PFSK-1 (cell line): ENCODE results near the gene RAB4A.

Source experiments
- FOXP2 ChIP-seq: optimal IDR thresholded peaks from 2 replicates; pipeline ENCODE3; 2011; ENCODE audit warnings: borderline replicate concordance, control low read depth, inconsistent platforms; ENCODE audit not compliant: insufficient read depth; ENCODE audit errors: extremely low read length, extremely low read depth
- POLR2AphosphoS5 ChIP-seq: IDR thresholded peaks from 2 replicates; pipeline ENCODE4 v1.6.1; 2012; ENCODE audit warnings: low read depth, mild to moderate bottlenecking, control low read depth, low read length, moderate library complexity
- REST ChIP-seq, 2 experiments: IDR thresholded peaks; 2 replicates each; pipeline versions ENCODE4 v1.6.1 to v1.8.0; 2011 to 2012; ENCODE audit warnings: low read depth in 2 of 2, low read length in 2 of 2, control low read depth in 1 of 2, inconsistent platforms in 1 of 2, mild to moderate bottlenecking in 1 of 2, moderate library complexity in 1 of 2; ENCODE audit not compliant: insufficient read depth in 1 of 2
- SIN3A ChIP-seq: IDR thresholded peaks from 2 replicates; pipeline ENCODE4 v1.6.1; 2012; ENCODE audit warnings: mild to moderate bottlenecking, low read length, moderate library complexity, borderline replicate concordance; ENCODE audit not compliant: insufficient read depth
- TAF1 ChIP-seq: IDR thresholded peaks from 2 replicates; pipeline ENCODE4 v1.6.1; 2012; ENCODE audit warnings: low read length, control low read depth, borderline replicate concordance; ENCODE audit not compliant: insufficient read depth

GRCh38 chr1:229334716-229335115 is 63.8 kb downstream of the RAB4A start:
- TF ChIP-seq TAF1 (no peak), SIN3A (no peak), REST (IDR thresholded peaks at IDR 0.05; ENCODE audit: insufficient read depth in 1 of 2, low read depth in 2 of 2, low read length in 2 of 2) (no peak), POLR2AphosphoS5 (no peak), FOXP2 (no peak)
